HG03558 (cell line): ENCODE results near the gene ERCC4.
"Not testable (repeated sequence)": the region's sequence is repeated elsewhere in the genome, so short reads cannot be mapped to it uniquely, and the experiment has no call there.

Source experiments
- ATAC-seq: cut with Tn5 transposase; IDR thresholded peaks from one replicate; pipeline ENCODE4 v1.9.1; 2021; ENCODE audit warnings: moderate number of reproducible peaks; ENCODE audit not compliant: unreplicated experiment; ENCODE audit errors: extremely low read depth

ERCC4 gene

DNA sequence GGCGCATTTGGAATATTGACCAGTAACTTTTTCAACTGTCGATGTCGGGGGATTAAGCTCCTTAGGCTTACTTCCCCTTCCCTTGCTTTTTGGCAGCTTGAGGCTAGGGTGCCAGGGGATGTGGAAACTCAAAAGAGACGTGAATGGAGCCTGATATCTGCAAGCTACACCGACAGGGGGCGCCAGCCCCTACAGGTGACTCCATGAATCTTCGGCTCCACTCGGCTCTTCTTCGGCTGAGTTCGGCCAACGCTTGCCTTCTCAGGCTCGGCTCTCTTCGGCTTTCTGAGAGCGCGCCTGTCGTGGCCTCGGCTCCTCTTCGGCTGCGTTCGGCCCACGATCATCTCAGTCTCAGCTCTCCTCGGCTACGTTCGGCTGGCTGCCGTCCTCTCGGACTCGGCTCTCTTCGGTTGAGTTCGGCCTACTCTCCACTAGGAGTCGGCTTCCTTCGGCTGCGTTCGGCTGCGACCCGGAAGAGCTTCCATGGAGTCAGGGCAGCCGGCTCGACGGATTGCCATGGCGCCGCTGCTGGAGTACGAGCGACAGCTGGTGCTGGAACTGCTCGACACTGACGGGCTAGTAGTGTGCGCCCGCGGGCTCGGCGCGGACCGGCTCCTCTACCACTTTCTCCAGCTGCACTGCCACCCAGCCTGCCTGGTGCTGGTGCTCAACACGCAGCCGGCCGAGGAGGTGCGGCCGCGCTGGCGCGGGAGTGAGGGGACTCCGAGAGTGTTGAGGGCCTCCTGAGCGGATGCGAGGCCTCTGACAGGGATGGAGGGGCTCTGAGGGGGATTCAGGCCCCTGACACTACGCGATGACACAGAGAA lies at the start of gene ERCC4:
Gene ERCC4, plus strand, starts transcription at position 472 of the 827 bp plus-strand sequence. Its CDS starts 12 bp downstream, at position 484.
- ATAC-seq, result peak; percentile 88

DNA sequence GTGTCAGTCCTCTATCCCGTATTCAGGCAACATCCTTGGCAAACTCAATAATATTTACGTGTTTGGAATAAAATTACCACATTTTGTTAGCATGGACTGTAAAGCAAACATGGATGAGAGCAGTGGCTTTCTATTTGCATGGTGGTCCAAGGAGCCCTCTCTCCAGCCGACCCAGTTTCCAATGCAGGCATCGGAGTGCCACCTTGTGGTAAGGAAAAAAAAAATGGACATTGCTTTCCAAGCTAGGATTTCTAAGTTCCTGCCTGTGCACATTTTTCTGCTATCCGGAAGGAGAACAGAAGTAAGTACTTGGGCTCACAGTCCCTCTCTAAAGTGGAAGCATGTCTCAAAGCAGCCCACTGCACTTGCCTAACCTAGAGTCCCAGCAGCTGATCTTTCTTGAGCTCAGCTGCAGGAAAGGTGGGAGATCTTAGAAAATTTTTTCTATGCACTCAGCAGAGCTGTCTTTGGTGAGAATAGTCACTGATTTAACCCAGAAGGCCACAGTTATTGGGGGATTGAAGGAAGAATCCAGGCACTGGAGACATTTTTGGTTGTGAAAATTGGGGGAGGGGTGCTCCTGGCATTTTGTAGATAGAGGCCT lies 46.0 kb upstream of the ERCC4 start:
- ATAC-seq, result no peak

DNA sequence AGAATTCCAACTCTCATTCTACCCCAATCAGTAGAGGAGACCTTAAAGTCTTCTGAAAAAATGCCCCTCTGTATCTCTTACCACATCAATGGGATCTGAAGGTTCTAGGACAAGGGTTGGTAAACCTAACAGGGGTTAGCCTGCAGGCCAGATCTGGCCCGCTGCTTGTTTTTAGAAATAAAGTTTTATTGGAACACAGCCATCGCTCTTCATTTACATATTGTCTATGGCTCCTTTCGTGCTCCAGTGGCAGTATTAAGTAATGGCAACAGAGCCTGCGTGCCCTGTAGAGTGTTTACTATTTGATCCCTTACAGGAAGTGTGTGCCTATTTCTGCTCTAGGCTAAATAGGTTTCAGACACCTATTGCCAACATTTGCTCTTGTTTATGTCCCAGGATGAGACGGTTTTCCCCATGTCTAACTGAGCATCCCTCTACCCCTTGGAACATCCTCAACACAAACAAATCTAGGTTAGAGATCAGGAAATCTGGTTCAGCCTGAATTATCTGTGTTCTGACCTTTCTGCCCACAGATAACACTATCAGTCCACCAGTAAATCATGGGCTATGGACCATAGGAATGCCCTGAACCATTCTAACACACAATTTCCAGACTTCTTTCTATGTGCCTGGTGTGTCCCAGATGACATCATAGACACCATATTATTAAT lies 44.2 kb upstream of the ERCC4 start:
- no peak for ATAC-seq

DNA sequence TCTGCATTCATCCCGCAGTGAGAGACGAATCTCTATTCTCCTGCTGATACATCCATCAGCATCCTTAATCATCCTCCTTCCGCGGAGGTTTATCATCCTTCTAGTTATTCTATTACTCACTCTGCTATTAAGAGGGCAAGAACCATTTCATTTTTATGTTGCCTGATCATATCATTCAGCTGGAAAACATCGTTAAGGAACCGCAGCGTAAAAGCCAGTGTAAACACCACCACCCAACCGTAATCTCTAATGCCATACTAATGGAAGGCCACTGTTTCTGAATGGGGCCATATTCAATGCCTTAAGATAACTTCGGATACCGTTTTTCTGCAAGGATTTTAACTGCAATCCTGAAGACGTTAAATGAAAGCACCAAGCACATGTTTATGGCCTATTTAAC lies 36.7 kb upstream of the ERCC4 start:
- ATAC-seq, result no peak

DNA sequence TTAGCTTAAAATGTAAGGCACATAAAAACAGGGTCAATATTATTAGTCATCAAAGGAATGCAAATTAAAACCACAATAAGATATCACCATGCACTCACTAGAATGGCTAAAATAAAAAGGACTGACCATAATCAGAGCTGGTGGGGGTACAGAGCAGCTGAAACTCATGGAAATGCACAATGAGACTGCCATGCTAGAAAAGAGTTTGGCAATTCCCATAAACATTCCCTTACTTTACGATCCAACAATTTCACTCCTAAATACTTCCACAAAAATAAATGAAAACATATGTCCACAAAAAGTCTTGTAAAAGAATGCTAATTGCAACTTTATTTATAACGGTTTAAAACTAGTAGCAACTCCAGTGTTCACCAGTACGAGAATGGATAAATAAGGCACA lies 36.1 kb upstream of the ERCC4 start:
- no peak for ATAC-seq

DNA sequence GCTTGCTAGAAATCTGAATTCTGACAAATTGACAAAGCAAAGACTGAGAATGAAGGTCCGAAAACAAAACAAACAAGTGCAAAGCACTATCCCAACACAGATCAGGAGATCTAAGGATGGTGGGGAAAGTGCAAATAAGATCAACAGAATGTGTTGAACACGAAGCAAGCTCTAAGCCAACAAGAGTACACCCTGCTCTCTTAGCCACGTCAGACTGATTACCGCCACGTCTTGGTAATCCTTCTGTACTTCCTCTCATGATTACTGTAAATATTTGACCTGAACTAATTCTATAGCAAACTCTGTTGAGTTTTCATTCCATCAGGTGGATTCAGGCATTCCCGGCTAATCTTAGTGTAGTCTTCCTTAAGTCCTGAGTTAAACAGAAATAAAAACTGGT lies 34.3 kb upstream of the ERCC4 start:
- ATAC-seq, result no peak

DNA sequence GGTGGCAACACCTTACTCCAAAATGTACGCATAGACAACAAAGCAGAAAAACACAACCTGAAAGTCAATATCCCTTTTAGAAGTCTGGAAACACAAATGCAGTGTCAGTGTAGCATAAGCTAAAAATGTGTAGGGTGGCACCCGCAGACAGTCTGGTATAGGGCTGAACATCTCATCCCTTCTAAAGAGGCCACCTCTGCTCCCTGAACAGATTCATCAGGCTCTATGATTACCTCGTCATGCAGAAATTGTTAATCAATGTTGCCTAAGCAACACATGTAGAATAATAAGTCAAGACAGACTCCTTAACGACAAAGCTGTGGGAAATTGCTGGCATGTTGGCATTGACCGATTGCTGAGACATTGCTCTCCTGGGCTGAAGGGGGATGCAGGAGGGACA lies 33.3 kb upstream of the ERCC4 start:
- no peak for ATAC-seq

DNA sequence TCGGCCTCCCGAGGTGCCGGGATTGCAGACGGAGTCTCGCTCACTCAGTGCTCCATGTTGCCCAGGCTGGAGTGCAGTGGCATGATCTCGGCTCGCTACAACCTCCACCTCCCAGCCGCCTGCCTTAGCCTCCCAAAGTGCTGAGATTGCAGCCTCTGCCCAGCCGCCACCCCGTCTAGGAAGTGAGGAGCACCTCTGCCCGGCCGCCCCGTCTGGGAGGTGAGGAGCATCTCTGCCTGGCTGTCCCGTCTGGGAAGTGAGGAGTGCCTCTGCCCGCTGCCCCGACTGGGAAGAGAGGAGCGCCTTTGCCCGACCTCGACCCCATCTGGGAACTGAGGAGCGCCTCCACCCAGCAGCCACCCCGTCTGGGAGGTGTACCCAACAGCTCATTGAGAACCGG lies 30.6 kb upstream of the ERCC4 start:
- ATAC-seq, result not testable (repeated sequence)

DNA sequence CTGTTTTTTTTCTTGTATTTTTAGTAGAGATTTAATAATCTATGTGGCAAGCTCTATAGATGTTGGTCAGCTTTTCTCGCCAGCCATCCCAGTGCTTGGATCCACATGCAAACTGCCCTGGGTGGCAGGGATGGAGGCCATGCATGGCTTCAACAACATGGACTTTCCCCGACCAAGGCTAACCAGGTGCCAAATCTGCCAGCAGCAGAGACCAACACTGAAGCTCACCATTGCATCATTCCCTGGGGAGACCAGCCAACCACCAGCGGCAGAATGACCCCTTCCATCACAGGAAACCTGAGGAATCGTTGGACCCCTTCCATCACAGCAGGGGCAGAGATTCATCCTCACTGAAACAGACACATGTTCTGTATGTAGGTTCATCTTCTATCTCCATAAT lies 27.7 kb upstream of the ERCC4 start:
- ATAC-seq, result no peak

DNA sequence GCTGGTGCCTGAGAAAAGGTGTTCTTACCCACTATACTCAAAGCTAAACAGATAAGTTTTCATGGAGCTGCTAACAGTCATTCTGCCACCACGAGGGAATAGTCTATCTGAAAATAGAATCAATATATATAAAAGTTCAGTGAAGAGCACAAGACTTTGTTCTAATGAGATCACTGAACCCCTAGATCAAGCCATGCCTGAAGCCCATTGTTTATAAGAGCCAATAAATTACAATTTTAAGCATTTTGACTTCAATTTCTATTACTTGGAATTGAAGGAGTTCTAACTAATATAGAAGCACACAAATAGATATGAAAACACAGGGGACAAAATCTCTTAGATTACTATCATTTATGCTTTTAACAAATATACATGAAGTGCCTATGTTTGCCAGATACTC lies 24.4 kb upstream of the ERCC4 start:
- ATAC-seq, result no peak

DNA sequence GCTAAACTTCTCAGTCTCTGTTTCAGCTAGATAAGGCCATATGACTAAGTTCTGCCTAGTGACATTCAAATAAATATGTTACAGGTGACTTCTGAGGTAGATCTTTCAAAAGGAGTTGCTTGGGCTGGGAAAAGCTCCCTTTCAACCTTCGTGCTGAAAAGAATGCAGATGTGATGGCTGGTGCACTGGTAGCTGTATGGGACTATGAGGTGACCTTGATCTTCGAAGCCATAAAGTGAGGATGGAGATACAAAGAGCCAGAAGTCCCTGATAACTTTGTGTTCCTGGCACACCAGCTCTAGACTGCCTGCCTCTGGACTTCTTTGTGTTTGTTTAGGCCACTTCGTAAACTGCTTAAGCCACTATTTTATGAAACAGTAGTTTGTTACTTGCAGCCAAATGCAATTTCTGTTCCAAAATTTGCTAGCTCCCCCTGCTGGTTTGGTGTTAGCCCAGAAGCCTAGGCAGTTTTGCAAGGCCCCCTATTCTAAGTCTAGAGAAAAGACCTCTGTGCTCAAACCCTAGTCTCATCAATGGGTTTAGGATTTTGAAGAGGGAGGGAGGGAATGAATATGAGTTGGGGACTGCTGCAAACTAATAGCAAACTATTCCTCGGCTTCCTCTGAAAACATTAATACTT lies 23.3 kb upstream of the ERCC4 start:
- no peak for ATAC-seq

DNA sequence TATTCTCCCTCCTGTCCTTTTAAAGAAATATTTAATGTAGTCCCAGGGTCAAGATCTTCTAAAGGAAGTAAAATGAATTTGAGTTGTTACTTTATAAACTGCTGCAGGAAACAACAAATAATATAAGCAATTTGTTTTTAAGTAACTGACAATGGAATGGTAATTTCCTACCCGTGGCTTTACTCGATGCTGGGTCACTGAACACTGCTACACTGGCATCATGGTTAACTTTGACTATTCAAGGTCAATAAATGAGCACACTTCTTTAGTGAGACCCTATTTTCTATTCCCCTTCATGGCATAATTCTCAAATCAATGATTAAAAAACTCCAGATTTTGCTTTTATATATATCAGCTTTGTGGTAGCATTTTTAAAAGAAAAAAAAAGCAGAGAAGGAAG lies 22.1 kb upstream of the ERCC4 start:
- ATAC-seq, result no peak

DNA sequence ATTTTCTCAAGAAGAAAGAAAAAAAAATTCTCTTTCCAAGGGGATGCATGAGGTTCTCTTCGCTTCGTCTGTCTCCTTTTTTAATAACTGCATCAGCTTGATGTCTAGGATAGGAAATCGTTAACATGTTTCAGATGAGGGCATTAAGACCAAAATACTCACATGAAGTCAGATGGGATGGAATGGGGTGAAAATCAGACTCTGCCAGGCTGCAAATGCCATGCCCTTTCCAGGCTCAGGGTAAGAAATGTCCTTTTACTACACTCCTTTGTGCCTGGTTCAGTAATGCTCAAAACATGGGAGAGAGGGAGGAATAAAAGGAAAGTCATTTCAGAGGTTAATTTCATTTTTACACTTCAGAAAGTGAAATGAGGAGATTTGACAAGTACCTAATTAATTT lies 21.7 kb upstream of the ERCC4 start:
- no peak for ATAC-seq

DNA sequence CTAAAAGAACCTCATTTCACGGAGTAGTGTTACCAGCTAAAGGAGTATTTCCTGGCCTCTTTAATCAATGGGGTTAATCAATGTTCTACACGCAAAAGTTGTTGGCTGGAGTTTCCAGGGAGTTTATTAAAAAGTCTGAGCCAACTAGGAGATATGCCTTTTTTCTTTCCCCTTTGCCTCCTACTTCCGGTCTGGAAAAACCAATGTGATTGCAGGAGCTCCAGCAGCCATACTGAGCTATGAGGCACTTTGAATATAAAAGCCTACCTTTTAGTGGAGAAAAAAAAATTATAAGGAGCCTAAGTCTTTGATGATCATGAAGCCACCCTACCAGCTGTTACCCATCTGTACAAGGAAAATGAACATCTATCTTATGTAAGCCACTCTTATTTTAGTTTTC lies 17.9 kb upstream of the ERCC4 start:
- no peak for ATAC-seq

DNA sequence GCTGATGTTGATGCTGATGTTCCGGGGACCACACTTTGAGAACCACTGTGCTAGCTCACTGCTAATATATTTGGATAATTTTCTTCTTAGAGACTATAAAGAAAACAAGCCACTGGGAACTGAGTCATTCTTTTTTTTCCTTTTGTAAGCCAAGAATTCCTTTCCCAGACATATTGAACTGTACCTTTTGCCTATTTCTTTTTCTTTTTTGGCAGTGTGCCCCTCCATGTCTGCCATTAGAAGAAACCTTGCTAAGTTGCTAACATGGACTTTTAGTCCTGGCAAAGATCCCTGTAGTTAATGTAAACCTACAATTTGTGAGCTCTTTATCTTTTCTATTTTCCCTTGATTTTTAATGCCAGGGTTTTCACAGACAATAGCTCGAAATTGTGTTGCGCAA lies 17.3 kb upstream of the ERCC4 start:
- no peak for ATAC-seq

DNA sequence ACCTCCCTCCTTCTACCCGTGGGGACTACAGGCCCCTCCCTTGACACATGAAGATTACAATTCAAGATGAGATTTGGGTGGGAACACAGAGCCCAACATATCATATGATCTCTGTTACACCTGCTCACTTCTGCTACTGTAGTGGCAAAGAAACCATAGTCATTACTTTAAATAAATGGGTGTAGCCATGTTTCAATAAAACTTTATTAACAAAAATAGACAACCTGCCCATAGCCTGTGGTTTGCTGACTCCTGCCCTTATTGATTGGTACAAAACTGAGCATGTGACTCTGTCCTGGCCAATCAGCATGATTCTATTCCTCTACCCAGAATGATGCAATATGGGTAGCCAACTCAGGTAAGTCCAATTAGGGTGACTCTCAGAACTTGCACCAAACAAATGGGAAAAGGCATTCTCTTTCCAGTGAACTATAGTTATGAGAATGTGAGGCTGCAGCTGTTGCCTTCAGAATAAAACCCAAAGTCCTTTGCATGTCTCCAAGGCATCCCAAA lies 15.7 kb upstream of the ERCC4 start:
- no peak for ATAC-seq

DNA sequence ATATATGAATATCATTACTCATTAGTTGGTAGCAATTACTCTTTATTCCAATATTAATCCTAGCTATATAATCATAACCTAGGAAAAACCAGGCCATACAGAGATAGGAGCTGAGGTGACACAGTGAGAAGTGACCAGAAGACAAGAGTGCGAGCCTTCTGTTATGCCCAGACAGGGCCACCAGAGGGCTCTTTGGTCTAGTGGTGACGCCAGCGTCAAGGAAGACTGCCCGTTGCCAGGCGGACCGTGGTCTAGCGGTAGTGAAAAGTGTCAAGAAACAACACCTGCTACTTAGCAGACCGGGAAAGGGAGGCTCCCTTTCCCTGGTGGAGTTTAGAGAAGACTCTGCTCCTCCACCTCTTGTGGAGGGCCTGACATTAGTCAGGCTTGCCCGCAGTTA lies 15.1 kb upstream of the ERCC4 start:
- not testable (repeated sequence) for ATAC-seq

DNA sequence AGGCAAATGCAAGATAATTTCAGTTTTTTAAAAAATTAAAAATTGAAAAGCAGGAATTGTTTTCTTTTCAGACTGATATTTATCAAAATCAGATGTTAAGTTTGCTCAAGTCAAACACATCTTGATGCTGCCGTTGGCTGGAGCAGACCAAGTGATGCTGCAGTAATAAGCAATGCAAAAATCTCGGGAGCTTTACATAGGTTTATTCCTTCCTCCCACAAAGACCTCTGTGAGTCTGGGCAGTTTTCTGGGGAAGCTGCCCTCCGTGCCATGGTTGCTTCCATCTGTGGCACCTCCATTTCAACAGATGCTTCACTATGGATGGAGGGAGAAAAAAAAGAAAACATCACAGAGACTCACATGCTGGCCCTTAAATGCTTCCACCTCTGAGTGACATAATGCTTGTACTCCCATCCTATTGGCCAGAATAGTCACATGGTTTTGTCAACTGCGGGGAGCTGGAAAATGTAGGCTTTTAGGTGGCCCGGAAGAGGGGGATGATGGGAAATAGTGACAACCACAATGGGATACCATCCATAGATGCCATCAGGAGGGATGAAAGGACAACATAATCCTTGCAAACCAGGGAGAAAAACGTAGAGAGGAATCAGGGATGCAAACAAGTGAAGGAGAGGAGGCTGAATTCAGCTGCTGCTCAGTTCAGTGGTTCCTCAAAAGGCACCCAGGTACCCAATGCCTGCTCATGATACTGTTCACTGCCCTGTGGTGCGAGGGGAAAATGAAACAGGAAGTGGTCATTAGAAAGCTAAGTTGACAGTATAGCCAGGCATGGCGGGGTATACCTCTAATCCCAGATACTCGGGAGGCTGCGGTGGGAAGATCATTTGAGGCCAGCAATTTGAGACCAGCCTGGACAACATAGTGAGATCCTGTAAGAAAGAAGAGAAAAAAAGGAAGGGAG lies 13.5 kb upstream of the ERCC4 start:
- ATAC-seq, result no peak

DNA sequence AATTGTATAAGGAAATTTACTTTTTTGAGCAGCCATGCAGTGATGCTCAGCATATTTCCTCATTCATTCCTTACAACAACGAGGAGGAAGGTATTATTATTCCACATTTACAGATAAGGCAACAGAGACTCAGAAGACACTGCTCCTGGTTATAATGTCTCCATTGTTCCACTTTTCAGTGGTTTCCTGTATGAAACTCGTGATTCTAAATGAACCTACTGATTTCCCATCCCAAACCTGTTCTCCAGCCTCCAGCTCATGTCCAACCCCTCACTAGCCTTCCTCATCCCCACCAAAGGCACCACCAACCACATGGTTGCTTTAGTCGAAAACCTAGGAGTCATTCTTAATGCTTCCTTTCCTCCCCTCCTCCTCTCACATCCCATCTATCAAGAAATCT lies 12.5 kb upstream of the ERCC4 start:
- ATAC-seq, result no peak

DNA sequence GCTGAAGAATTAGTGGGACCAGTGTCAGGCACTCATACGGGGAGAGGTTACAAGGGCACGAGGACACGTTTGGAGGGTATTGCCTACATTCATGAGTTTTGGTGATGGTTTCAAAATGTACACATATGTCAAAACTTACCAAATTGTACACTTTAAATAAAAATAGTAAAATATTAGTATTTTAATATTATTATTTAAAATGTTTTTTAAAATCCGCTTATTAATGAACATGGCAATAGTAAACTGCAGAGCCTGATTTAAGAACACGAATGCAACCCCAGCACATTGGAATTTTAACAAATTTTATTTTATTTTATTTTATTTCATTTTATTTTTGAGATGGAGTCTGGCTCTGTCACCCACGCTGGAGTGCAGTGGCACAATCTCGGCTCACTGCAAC lies 10.9 kb upstream of the ERCC4 start:
- ATAC-seq, result no peak
